Ectodermal cell (in vitro differentiated cells): ENCODE measurements around the gene MPG. TPM values are rescaled to one million over a fixed set of nuclear protein-coding genes. Genes with fewer than 3 reads are reported as not detected.
"Not testable (repeated sequence)": the region's sequence is repeated elsewhere in the genome, so short reads cannot be mapped to it uniquely, and the experiment has no call there.

ENCODE experiments used
- H3K27ac ChIP-seq: 2 replicates; pipeline ENCODE4 v1.7.0; 2013; ENCODE audit warnings: mild to moderate bottlenecking, low read depth, low read length; ENCODE audit not compliant: insufficient read depth, poor library complexity, severe bottlenecking
- H3K27me3 ChIP-seq: 2 replicates; pipeline ENCODE4 v1.7.0; 2013; ENCODE audit warnings: mild to moderate bottlenecking, low read length; ENCODE audit not compliant: insufficient read depth, control insufficient read depth, poor library complexity, severe bottlenecking
- H3K36me3 ChIP-seq: one replicate; pipeline ENCODE4 v1.7.0; 2013; ENCODE audit warnings: low read length; ENCODE audit not compliant: control insufficient read depth, insufficient read depth
- H3K4me1 ChIP-seq: one replicate; pipeline ENCODE4 v1.7.0; 2013; ENCODE audit warnings: low read length; ENCODE audit not compliant: control insufficient read depth, insufficient read depth
- H3K4me3 ChIP-seq: 2 replicates; pipeline ENCODE4 v1.7.0; 2013; ENCODE audit warnings: low read depth, low read length, control low read depth; ENCODE audit not compliant: insufficient read depth
- H3K9me3 ChIP-seq: 2 replicates; pipeline ENCODE4 v1.7.0; 2013; ENCODE audit warnings: mild to moderate bottlenecking, low read length, moderate library complexity; ENCODE audit not compliant: control insufficient read depth
- WGBS, 2 experiments: methylation state at CpG; one replicate each; pipeline ENCODE4 v1.1.7; 2013; ENCODE audit warnings: missing lambda C conversion rate in 2 of 2; 5-methylcytosine and 5-hydroxymethylcytosine counted together
- polyA plus RNA-seq, 4 experiments: library from polyadenylated mRNA; stranded (reverse); fragments of 50-300 nt; gene quantifications; one replicate each; pipeline ENCODE4 v1.2.3, GENCODE V29; 2013

The MPG gene
- polyA plus RNA-seq (2013, experiment 1 of 4) = 36.8 TPM
- polyA plus RNA-seq (2013, experiment 2 of 4) = 36.7 TPM
- 35.8 TPM for polyA plus RNA-seq (2013, experiment 3 of 4)
- polyA plus RNA-seq (2013, experiment 4 of 4) = 42.3 TPM

GRCh38 chr16:77807-78443, at the start of gene MPG:
TSS of gene MPG (plus strand) at chr16:78225. CDS start at chr16:78310, 85 bp downstream.
- WGBS, 2 experiments = 1% methylated on average over 83 of the region's 83 CpGs
- Histone ChIP-seq H3K4me3 (peak within 1 kb of the TSS; percentile 64), H3K27me3 (peaks cover 10% of the 10 kb centered on the region), H3K9me3 (no peaks in the 10 kb centered on the region), H3K27ac (no peak within 1 kb of the TSS), H3K36me3 (peaks cover 4% of the 10 kb centered on the region), H3K4me1 (peaks cover 36% of the 10 kb centered on the region)

GRCh38 chr16:30627-31026, 47.4 kb upstream of the MPG start:
- not testable (repeated sequence) for H3K36me3 ChIP-seq, H3K27ac ChIP-seq, H3K27me3 ChIP-seq, H3K4me1 ChIP-seq, H3K4me3 ChIP-seq, H3K9me3 ChIP-seq
- WGBS, 2 experiments = no CpG with 5 or more reads among the region's 7 CpGs

- WGBS, 2 experiments = 79 to 94% methylated on average over 3 of the region's 8 CpGs
- not testable (repeated sequence) for H3K27me3 ChIP-seq, H3K36me3 ChIP-seq, H3K4me3 ChIP-seq, H3K9me3 ChIP-seq, H3K4me1 ChIP-seq, H3K27ac ChIP-seq
These were observed 44.7 kb upstream of the MPG start for GRCh38 chr16:33154-33876.

- 82 to 86% methylated on average over 20 to 21 of the region's 21 CpGs for WGBS, 2 experiments
- no peak overlapping the region for H3K4me3 ChIP-seq
- no peaks in the 10 kb centered on the region for H3K27me3 ChIP-seq
- no peaks in the 10 kb centered on the region for H3K9me3 ChIP-seq
- no peaks in the 10 kb centered on the region for H3K36me3 ChIP-seq
- H3K4me1 ChIP-seq = no peaks in the 10 kb centered on the region
- H3K27ac ChIP-seq = no peak overlapping the region
These were observed 44.0 kb upstream of the MPG start for GRCh38 chr16:33877-34647.

- Histone ChIP-seq H3K4me1 (no peaks in the 10 kb centered on the region), H3K36me3 (no peaks in the 10 kb centered on the region), H3K27ac (no peak overlapping the region), H3K27me3 (no peaks in the 10 kb centered on the region), H3K9me3 (no peaks in the 10 kb centered on the region), H3K4me3 (no peak overlapping the region)
- 89 to 90% methylated on average over 6 of the region's 6 CpGs for WGBS, 2 experiments
These were observed 43.4 kb upstream of the MPG start for GRCh38 chr16:34648-34987.

GRCh38 chr16:35011-35677, 42.9 kb upstream of the MPG start:
- Histone ChIP-seq H3K4me3 (no peak overlapping the region), H3K27ac (no peak overlapping the region), H3K27me3 (no peaks in the 10 kb centered on the region), H3K9me3 (no peaks in the 10 kb centered on the region), H3K4me1 (no peaks in the 10 kb centered on the region), H3K36me3 (no peaks in the 10 kb centered on the region)
- WGBS, 2 experiments = 78 to 79% methylated on average over 17 of the region's 17 CpGs

- WGBS, 2 experiments = 85 to 86% methylated on average over 11 of the region's 11 CpGs
- H3K27me3 ChIP-seq = no peaks in the 10 kb centered on the region
- no peaks in the 10 kb centered on the region for H3K36me3 ChIP-seq
These were observed 42.2 kb upstream of the MPG start for GRCh38 chr16:35678-36305.

DNA sequence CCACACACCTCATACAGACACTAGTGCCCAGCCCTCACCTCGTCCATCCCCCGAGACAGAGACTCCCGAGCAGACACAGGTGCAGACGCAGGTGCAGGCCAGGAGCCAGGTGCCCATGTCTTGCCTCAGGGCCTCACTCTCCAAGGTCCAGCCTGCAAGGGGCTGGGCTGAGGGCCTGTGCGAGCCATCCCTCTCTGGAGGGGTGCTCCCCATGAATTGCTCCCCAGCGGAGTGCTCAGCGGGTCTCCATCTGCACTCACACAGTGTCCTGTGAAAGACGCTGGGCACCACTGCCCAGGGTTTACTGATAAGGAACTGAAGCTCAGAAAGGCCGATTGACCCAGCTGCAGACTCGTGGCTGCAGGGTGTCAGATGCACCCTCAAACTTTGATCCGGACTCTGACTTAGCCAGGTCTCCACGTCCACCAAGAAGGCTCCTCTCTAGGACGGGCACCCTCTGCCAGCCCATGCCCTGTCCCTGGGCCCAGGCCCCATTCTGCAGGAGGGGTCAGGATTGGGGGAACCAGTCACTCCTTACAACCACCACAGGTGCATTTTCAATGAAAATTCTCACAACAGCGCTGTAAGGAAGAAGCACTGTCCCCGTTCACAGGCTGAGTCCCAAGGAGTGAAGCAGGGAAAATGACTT, 41.6 kb upstream of the MPG start:
- no peaks in the 10 kb centered on the region for H3K27me3 ChIP-seq
- 92 to 96% methylated on average over 15 of the region's 15 CpGs for WGBS, 2 experiments
- no peak overlapping the region for H3K27ac ChIP-seq
- H3K4me3 ChIP-seq = no peak overlapping the region
- H3K36me3 ChIP-seq = peaks cover 4% of the 10 kb centered on the region
- H3K4me1 ChIP-seq = no peaks in the 10 kb centered on the region
- H3K9me3 ChIP-seq = no peaks in the 10 kb centered on the region

More at GRCh38 chr16:35678-36305, 42.2 kb upstream of the MPG start:
- Histone ChIP-seq H3K4me1 (no peaks in the 10 kb centered on the region), H3K27ac (no peak overlapping the region), H3K4me3 (no peak overlapping the region), H3K9me3 (no peaks in the 10 kb centered on the region)

DNA sequence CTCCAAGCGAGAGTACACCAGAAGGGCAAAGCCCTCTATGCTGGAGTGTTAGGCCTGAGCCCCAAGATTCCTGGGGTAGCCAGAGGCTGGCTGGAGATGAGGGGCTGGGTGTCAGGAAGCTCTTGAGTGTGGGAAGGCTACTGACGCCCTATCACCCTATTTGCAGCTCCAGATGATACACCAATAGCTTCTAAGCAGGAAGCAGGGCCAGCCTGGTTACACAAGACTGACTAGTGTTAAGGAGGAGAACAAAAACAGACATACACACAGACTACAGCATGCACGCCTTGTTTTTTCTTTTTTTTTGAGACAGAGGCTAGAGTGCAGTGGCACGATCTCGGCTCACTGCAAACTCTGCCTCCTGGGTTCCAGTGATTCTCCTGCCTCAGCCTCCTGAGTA, 40.5 kb upstream of the MPG start:
- 92 to 94% methylated on average over 5 of the region's 5 CpGs for WGBS, 2 experiments

More for the DNA sequence above, 40.5 kb upstream of the MPG start:
- no peak overlapping the region for H3K4me3 ChIP-seq
- no peaks in the 10 kb centered on the region for H3K27me3 ChIP-seq
- peaks cover 14% of the 10 kb centered on the region for H3K36me3 ChIP-seq
- H3K9me3 ChIP-seq = no peaks in the 10 kb centered on the region
- no peak overlapping the region for H3K27ac ChIP-seq
- H3K4me1 ChIP-seq = no peaks in the 10 kb centered on the region
